HepG2 (cell line): Measurements from ENCODE around the gene C10orf120. TPM values are rescaled to one million over a fixed set of nuclear protein-coding genes. Genes with fewer than 3 reads are reported as not detected.

ENCODE experiments used
- MYNN ChIP-seq: sonication (generic); formaldehyde crosslinking; IDR thresholded peaks from 2 replicates; pipeline ENCODE4 v1.4.0; 2020; ENCODE audit warnings: mild to moderate bottlenecking, low read depth, missing genetic modification reagents
- PBX3 ChIP-seq: sonication (generic); formaldehyde crosslinking; IDR thresholded peaks from 2 replicates; pipeline ENCODE4 v1.8.1; 2023; ENCODE audit warnings: missing genetic modification reagents, inconsistent platforms, borderline replicate concordance
- SNAPC2 ChIP-seq: sonication (generic); formaldehyde crosslinking; IDR thresholded peaks from 2 replicates; pipeline ENCODE4 v1.8.1; 2022; ENCODE audit warnings: mild to moderate bottlenecking, missing genetic modification reagents
- SNRNP70 ChIP-seq: fragments of 200-400 bp; formaldehyde crosslinking; IDR thresholded peaks from 2 replicates; pipeline ENCODE4 v1.6.1; 2017; ENCODE audit warnings: mild to moderate bottlenecking, low read depth, low read length, moderate library complexity
- TAF15 ChIP-seq: fragments of 200-400 bp; formaldehyde crosslinking; IDR thresholded peaks from one replicate; pipeline ENCODE4 v1.6.1; 2018; ENCODE audit warnings: mild to moderate bottlenecking, low read depth, low read length; ENCODE audit not compliant: poor library complexity, severe bottlenecking
- ZNF232 ChIP-seq: sonication (generic); formaldehyde crosslinking; IDR thresholded peaks from 2 replicates; pipeline ENCODE4 v1.4.0; 2020; ENCODE audit warnings: missing genetic modification reagents, borderline replicate concordance
- ZNF318 ChIP-seq: sonication (generic); formaldehyde crosslinking; IDR thresholded peaks from 2 replicates; pipeline ENCODE4 v1.4.0; 2020; ENCODE audit warnings: mild to moderate bottlenecking, missing genetic modification reagents
- ZNF383 ChIP-seq: sonication (generic); formaldehyde crosslinking; IDR thresholded peaks from 2 replicates; pipeline ENCODE4 v1.4.0; 2020; ENCODE audit warnings: missing genetic modification reagents, mild to moderate bottlenecking, borderline replicate concordance
- ZNF652 ChIP-seq: IDR thresholded peaks from 2 replicates; pipeline ENCODE4 v1.6.1; 2016; ENCODE audit warnings: low read depth, borderline replicate concordance
- polyA plus RNA-seq, 8 experiments: library from polyadenylated mRNA; depleted of rRNA in 3 of 8; stranded (reverse) in 7 of 8; unstranded in 1 of 8; fragments of >200 nt; fragmentation: Illumina TruSeq in 4 of 8; extraction: Trizol in 4 of 8; gene quantifications; 2 replicates each; pipeline versions ENCODE4 v1.2.1 to v1.2.3, GENCODE V29; 2011 to 2016; ENCODE audit warnings: low read depth in 4 of 8, missing spikeins in 1 of 8, mixed read lengths in 1 of 8; ENCODE audit not compliant: insufficient read depth in 1 of 8
- total RNA-seq, 5 experiments: library from RNA; depleted of rRNA; stranded (reverse); fragments of >200 nt; fragmentation: Illumina TruSeq; extraction: Trizol; gene quantifications; 2 replicates each; pipeline ENCODE4 v1.2.3, GENCODE V29; 2016; ENCODE audit warnings: low read depth in 1 of 5

Gene C10orf120
- total and polyA plus RNA-seq, 2 of the 13 experiments (the other 11 are each of a cell fraction or from before 2014, with no cell fraction given), result not detected

GRCh38 chr10:122702275-122702674 lies 2.6 kb upstream of the C10orf120 start (continued):
- TF ChIP-seq ZNF318 (no peak), ZNF232 (CRISPR knock-in tag) (no peak), ZNF652 (no peak), MYNN (CRISPR knock-in tag) (no peak), PBX3 (CRISPR knock-in tag) (no peak), ZNF383 (CRISPR knock-in tag) (no peak), TAF15 (no peak), SNAPC2 (CRISPR knock-in tag) (no peak), SNRNP70 (no peak)
- TF ChIP-seq, all 625 proteins: peak for 0
